ENCODE data around the gene TACC2.
A peak's percentile ranks its signal among the peaks of the same experiment; 100 is the strongest.

Gene TACC2

DNA sequence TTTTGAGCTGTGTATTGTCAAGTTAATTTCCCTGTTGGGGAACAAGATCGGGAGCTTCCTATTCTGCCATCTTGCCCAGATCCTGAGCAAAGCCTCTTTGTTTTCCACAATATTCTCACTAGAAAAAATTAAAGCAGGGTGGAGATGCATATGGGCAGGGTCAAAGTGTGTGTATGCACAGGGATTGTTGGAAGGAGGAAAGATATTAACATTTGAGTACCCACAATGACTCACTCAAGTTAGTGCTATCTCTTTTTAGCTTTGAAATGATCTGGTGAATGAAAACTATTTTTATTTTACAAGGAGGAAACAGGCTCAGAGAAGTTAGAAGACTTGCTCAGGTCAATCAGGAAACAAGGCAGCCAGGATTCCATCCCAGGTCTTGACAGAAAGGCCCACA is 275.5 kb downstream of the TACC2 start:
- no peak for DNase-seq (ENCODE audit: low read depth)
- TF ChIP-seq, protein P1, sequence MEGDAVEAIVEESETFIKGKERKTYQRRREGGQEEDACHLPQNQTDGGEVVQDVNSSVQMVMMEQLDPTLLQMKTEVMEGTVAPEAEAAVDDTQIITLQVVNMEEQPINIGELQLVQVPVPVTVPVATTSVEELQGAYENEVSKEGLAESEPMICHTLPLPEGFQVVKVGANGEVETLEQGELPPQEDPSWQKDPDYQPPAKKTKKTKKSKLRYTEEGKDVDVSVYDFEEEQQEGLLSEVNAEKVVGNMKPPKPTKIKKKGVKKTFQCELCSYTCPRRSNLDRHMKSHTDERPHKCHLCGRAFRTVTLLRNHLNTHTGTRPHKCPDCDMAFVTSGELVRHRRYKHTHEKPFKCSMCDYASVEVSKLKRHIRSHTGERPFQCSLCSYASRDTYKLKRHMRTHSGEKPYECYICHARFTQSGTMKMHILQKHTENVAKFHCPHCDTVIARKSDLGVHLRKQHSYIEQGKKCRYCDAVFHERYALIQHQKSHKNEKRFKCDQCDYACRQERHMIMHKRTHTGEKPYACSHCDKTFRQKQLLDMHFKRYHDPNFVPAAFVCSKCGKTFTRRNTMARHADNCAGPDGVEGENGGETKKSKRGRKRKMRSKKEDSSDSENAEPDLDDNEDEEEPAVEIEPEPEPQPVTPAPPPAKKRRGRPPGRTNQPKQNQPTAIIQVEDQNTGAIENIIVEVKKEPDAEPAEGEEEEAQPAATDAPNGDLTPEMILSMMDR (IDR thresholded peaks at IDR 0.05; ENCODE audit: insufficient read depth, low read depth, low read length, missing control alignments), result no peak
- no peak overlapping the region for H3K4me3 ChIP-seq (ENCODE audit: low read depth, low read length)

GRCh38 chr10:122264931-122265330 is 276.0 kb downstream of the TACC2 start:
- H3K4me3 ChIP-seq (ENCODE audit: low read depth, low read length), result no peak overlapping the region
- TF ChIP-seq, protein P1 (IDR thresholded peaks at IDR 0.05; ENCODE audit: insufficient read depth, low read depth, low read length, missing control alignments), result no peak
- no peak for DNase-seq (ENCODE audit: low read depth)

- H3K4me3 ChIP-seq (ENCODE audit: low read depth, low read length), result no peak overlapping the region
- no peak for DNase-seq (ENCODE audit: low read depth)
- TF ChIP-seq, protein P1 (IDR thresholded peaks at IDR 0.05; ENCODE audit: insufficient read depth, low read depth, low read length, missing control alignments), result no peak
Observed at GRCh38 chr10:122265896-122266295, 276.9 kb downstream of the TACC2 start.

DNA sequence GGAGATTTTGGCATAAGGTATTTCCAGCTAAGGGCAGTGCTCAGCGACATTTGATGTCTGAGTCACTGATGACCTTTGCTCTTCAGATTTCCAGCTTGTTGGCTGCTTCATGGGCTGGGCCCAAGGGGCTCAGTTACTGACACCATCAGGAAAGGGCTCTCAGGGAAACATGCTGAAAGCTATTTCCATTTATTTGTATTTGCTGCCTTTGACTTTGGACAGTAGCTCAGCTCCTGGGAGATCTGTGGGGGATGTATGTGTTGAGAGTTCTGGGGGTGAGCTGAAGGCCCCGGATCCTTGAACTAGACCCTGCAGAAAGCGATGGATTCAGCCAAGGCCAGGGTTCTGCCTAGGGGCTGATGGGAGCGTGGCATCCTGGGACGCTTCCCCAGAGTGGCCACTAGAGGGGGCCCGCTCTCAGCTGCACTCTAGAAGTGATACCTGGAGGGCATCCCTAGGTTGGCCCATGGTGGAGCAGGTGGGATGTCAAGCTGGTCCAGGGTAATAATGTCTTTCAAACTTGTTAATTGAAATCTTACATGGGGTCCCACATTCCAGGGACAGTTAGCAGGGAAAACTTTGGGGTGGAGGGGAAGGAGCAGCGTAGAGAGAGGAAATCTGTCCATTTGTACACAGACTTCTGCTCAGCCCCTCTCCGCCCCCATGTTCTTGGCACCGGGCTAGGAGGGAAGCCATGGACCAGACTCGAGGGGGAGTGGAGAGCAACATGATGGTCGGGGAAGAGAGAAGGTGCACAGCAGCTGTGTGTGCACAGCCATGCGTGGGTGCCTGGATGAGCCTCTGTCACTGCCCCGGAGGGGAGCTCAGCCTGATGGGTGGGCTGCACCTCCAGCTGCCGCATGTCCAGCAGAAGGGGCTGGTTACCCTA is 279.1 kb downstream of the TACC2 start:
- peak; percentile 45 for DNase-seq (ENCODE audit: low read depth)
- H3K4me3 ChIP-seq (ENCODE audit: low read depth, low read length), result no peak overlapping the region
- TF ChIP-seq, protein P1 (IDR thresholded peaks at IDR 0.05; ENCODE audit: insufficient read depth, low read depth, low read length, missing control alignments), result peak; percentile 95

DNA sequence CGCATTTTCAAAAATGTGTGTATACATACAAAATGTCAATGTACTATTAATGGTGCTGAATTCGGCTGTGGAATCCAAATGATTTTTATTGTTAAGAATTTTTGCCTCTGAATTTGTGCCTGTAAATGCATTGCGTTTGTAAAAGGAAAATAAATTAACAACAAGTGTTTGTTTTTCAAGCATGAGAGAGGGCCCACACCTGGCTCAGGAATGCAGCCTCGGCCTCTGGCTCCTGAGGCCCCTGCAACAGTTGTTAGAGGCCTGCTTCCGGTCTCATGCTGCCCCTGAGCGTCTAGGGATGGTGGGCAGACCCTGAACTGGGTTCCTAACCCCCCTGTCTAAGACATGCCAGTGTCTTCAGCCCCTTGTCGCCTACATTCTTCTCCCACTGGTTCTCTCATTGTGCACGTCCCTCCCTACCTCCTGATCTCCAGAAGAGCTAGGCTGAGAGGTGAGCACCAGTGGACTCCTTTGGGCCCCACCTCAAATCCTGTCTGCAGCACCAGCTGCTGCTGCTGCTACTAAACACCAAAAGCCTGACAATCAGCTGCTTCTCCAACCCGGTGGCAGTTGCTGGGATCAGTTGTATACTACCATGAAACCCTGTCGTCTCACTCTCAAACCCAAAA is 280.2 kb downstream of the TACC2 start:
- no peak for DNase-seq (ENCODE audit: low read depth)
- TF ChIP-seq, protein P1 (IDR thresholded peaks at IDR 0.05; ENCODE audit: insufficient read depth, low read depth, low read length, missing control alignments), result no peak
- H3K4me3 ChIP-seq (ENCODE audit: low read depth, low read length), result no peak overlapping the region

- H3K4me3 ChIP-seq (ENCODE audit: low read depth, low read length), result no peak within 1 kb of the TSS
- no peak for DNase-seq (ENCODE audit: low read depth)
- TF ChIP-seq, protein P1 (IDR thresholded peaks at IDR 0.05; ENCODE audit: insufficient read depth, low read depth, low read length, missing control alignments), result no peak
Observed at GRCh38 chr10:122271076-122271475, 282.1 kb downstream of the TACC2 start, which contains the start of gene BTBD16. BTBD16 (plus strand) TSS chr10:122271296; CDS start chr10:122275082, 3,786 bp downstream.

Measured in GM12865 (cell line).